ENCODE data around the gene FOXD4L3. TPM values are rescaled to one million over a fixed set of nuclear protein-coding genes. Genes with fewer than 3 reads are reported as not detected.
"Not testable (repeated sequence)": the region's sequence is repeated elsewhere in the genome, so short reads cannot be mapped to it uniquely, and the experiment has no call there.

The FOXD4L3 gene
- total RNA-seq = not detected

DNA sequence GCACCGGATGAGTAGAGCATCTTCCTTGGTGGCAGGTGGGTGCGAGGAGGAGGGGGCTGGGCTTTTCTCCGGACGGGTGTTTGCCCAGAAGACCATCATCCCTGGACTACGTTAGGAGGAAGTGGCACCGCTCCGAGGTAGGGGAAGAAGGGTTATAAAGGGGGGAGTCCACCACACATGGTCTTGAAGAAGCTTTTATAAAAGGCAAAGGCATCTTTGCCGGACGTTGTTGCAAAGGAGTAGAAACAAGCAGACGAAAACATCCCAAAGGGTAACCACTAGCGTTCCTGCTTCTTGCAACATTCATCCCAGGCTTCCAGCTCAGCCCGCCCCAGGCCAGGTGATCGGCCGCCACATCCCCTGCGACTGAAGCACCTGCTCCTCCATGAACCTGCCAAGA, at the start of gene FOXD4L3:
FOXD4L3 (plus strand) TSS at position 301 of the 400 bp plus-strand sequence; CDS start at position 386, 85 bp downstream.
- DNase-seq; H3K27me3 Mint-ChIP-seq; H3K9me3 Mint-ChIP-seq; H3K4me3 Mint-ChIP-seq; H3K27ac Mint-ChIP-seq; H3K36me3 Mint-ChIP-seq; CTCF ChIA-PET; POLR2A ChIA-PET; intact Hi-C loops (cut with micrococcal nuclease); H3K4me1 Mint-ChIP-seq (ENCODE audit: low read depth): not testable (repeated sequence)

DNA sequence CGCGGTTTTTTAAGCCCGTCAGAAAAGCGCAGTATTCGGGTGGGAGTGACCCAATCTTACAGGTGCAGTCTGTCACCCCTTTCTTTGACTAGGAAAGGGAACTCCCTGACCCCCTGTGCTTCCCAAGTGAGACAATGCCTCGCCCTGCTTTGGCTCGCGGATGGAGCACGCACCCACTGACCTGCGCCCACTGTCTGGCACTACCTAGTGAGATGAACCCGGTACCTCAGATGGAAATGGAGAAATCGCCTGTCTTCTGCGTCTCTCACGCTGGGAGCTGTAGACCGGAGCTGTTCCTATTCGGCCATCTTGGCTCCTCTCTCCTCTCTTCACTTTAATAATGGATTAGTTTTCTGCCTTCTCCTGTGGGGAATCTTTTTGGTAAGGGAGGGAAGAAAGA, 21.6 kb upstream of the FOXD4L3 start:
- H3K9me3 Mint-ChIP-seq; intact Hi-C loops (cut with micrococcal nuclease); H3K27me3 Mint-ChIP-seq; H3K4me3 Mint-ChIP-seq; CTCF ChIA-PET; DNase-seq; H3K4me1 Mint-ChIP-seq (ENCODE audit: low read depth); H3K36me3 Mint-ChIP-seq; POLR2A ChIA-PET; H3K27ac Mint-ChIP-seq: not testable (repeated sequence)

DNA sequence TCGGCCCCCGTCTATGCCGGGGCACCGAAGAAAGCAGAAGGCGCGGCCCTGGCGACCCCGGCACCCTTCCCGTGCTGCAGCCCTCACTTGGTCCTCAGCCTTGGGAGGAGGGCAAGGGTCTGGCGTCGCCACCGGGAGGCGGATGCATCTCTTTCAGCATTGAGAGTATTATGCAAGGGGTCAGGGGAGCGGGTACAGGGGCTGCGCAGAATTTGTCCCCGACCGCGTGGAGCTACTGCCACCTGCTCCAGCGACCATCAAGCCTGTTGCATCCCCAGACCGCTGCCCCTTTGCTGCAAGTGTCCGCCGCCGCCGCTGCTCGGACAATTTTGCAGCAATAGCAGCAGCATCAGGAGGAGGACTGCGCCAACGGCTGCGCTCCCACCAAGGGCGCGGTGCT, 1.1 kb downstream of the FOXD4L3 start:
- CTCF ChIA-PET; POLR2A ChIA-PET; H3K9me3 Mint-ChIP-seq; H3K4me1 Mint-ChIP-seq (ENCODE audit: low read depth); H3K27me3 Mint-ChIP-seq; H3K27ac Mint-ChIP-seq; H3K36me3 Mint-ChIP-seq; intact Hi-C loops (cut with micrococcal nuclease); H3K4me3 Mint-ChIP-seq; DNase-seq: not testable (repeated sequence)

- H3K36me3 Mint-ChIP-seq; intact Hi-C loops (cut with micrococcal nuclease); CTCF ChIA-PET; H3K27me3 Mint-ChIP-seq; POLR2A ChIA-PET; H3K4me3 Mint-ChIP-seq; DNase-seq; H3K9me3 Mint-ChIP-seq; H3K27ac Mint-ChIP-seq; H3K4me1 Mint-ChIP-seq (ENCODE audit: low read depth): not testable (repeated sequence)
These were observed 1.5 kb downstream of the FOXD4L3 start for GRCh38 chr9:68304212-68304611.

- H3K36me3 Mint-ChIP-seq; H3K9me3 Mint-ChIP-seq; H3K4me1 Mint-ChIP-seq (ENCODE audit: low read depth); intact Hi-C loops (cut with micrococcal nuclease); CTCF ChIA-PET; H3K27me3 Mint-ChIP-seq; POLR2A ChIA-PET; DNase-seq; H3K4me3 Mint-ChIP-seq; H3K27ac Mint-ChIP-seq: not testable (repeated sequence)
These were observed 2.1 kb downstream of the FOXD4L3 start for GRCh38 chr9:68304777-68305176.

DNA sequence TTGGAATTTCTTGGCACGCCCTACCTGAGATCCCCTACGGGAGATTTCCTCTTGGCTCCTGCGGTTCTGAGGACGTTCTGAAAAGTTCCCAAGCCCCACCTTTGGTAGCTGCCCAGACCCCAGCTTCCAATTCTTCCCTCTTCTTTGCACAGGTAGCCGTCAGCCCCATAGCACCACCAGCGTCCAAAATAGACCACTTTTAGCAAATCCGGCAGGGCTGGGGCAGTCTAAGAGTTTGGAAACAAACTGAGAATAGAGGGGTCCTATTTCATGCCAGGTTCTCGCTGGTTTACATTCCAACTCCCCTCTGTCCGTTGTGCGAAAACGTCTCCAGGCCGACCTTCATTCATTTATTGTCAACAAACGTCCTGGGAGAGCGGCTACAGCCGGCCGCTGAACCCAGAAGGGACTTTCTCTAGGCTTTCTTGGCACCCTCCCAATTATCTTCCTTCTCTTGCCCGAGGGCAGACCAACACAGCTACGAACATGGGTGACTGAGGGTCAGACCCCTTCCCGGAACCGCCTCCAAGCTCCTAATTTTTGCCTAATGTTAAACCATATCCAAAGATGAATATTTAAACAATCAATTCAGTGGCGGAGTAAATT, 3.1 kb downstream of the FOXD4L3 start:
- H3K9me3 Mint-ChIP-seq; CTCF ChIA-PET; H3K4me3 Mint-ChIP-seq; H3K36me3 Mint-ChIP-seq; H3K27ac Mint-ChIP-seq; H3K27me3 Mint-ChIP-seq; POLR2A ChIA-PET; intact Hi-C loops (cut with micrococcal nuclease); H3K4me1 Mint-ChIP-seq (ENCODE audit: low read depth); DNase-seq: not testable (repeated sequence)

- intact Hi-C loops (cut with micrococcal nuclease) = not testable (repeated sequence)
These were observed 3.8 kb downstream of the FOXD4L3 start for GRCh38 chr9:68306391-68306964.

GRCh38 chr9:68307127-68307526, 4.5 kb downstream of the FOXD4L3 start:
- H3K27ac Mint-ChIP-seq; intact Hi-C loops (cut with micrococcal nuclease); H3K9me3 Mint-ChIP-seq; H3K27me3 Mint-ChIP-seq; H3K4me1 Mint-ChIP-seq (ENCODE audit: low read depth); H3K4me3 Mint-ChIP-seq; DNase-seq; CTCF ChIA-PET; POLR2A ChIA-PET; H3K36me3 Mint-ChIP-seq: not testable (repeated sequence)

More at GRCh38 chr9:68306391-68306964, 3.8 kb downstream of the FOXD4L3 start:
- H3K27me3 Mint-ChIP-seq; H3K36me3 Mint-ChIP-seq; H3K9me3 Mint-ChIP-seq; CTCF ChIA-PET; POLR2A ChIA-PET; H3K4me1 Mint-ChIP-seq (ENCODE audit: low read depth); H3K4me3 Mint-ChIP-seq; DNase-seq; H3K27ac Mint-ChIP-seq: not testable (repeated sequence)

GRCh38 chr9:68307654-68308053, 5.0 kb downstream of the FOXD4L3 start:
- intact Hi-C loops (cut with micrococcal nuclease); DNase-seq; H3K4me3 Mint-ChIP-seq; H3K9me3 Mint-ChIP-seq; H3K27ac Mint-ChIP-seq; CTCF ChIA-PET; POLR2A ChIA-PET; H3K4me1 Mint-ChIP-seq (ENCODE audit: low read depth); H3K27me3 Mint-ChIP-seq; H3K36me3 Mint-ChIP-seq: not testable (repeated sequence)

DNA sequence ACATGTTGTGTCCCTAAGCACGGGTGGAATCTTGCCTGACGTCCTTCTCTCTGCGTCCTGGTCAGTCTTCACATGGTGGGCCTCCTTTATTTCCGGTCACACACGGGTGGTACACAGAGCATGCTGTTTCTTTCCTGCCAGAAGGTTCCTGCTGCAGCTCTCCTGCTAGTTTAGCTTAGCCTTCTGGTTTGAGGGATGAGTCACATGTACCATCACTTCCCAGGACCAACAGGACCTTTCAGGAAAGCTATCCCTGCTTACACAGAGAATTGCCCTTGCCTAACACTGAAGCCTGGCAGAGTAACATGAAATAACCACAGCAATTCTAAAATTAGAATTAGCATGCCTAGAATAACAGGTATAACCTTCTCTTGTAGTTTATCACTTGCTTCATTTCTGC, 8.5 kb downstream of the FOXD4L3 start:
- H3K9me3 Mint-ChIP-seq; CTCF ChIA-PET; H3K36me3 Mint-ChIP-seq; DNase-seq; intact Hi-C loops (cut with micrococcal nuclease); POLR2A ChIA-PET; H3K4me1 Mint-ChIP-seq (ENCODE audit: low read depth); H3K27ac Mint-ChIP-seq; H3K27me3 Mint-ChIP-seq; H3K4me3 Mint-ChIP-seq: not testable (repeated sequence)

DNA sequence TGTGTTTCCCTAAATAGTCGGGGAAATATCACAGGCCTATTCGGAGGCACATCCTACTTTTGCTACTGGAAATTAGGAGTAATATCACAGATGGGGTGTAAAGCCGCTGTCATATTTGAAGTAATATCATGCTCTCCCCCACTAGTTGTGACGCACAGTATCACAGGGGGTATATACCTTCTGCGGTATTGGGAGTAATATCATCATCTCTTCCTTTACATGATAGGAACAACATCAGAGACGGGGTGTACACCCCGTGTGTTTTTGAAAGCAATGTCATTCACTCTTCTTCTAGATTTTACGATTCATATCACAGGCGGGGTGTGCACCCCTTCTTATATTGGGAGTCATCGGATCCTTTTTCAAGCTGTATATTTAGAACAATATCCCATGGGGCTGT, 15.5 kb downstream of the FOXD4L3 start:
- H3K27me3 Mint-ChIP-seq; H3K9me3 Mint-ChIP-seq; DNase-seq; POLR2A ChIA-PET; H3K4me1 Mint-ChIP-seq (ENCODE audit: low read depth); intact Hi-C loops (cut with micrococcal nuclease); CTCF ChIA-PET; H3K4me3 Mint-ChIP-seq; H3K27ac Mint-ChIP-seq; H3K36me3 Mint-ChIP-seq: not testable (repeated sequence)

GRCh38 chr9:68323749-68324148, 21.1 kb downstream of the FOXD4L3 start:
- H3K27ac Mint-ChIP-seq; H3K36me3 Mint-ChIP-seq; H3K9me3 Mint-ChIP-seq; H3K4me3 Mint-ChIP-seq; CTCF ChIA-PET; H3K27me3 Mint-ChIP-seq; H3K4me1 Mint-ChIP-seq (ENCODE audit: low read depth); intact Hi-C loops (cut with micrococcal nuclease); POLR2A ChIA-PET; DNase-seq: not testable (repeated sequence)

GRCh38 chr9:68324518-68324917, 21.9 kb downstream of the FOXD4L3 start:
- intact Hi-C loops (cut with micrococcal nuclease); H3K27me3 Mint-ChIP-seq; POLR2A ChIA-PET; H3K4me3 Mint-ChIP-seq; H3K9me3 Mint-ChIP-seq; H3K4me1 Mint-ChIP-seq (ENCODE audit: low read depth); DNase-seq; H3K27ac Mint-ChIP-seq; CTCF ChIA-PET; H3K36me3 Mint-ChIP-seq: not testable (repeated sequence)
